Natural killer cell (primary cell): ENCODE results near the gene LSAMP. TPM values are rescaled to one million over a fixed set of nuclear protein-coding genes. Genes with fewer than 3 reads are reported as not detected.

ENCODE experiments used
- ATAC-seq, 3 donors: fragments of 150-1000 bp in 2 of 3; fragments of 200-7000 bp in 1 of 3; cut with Tn5 transposase; 1 replicate in 1 of 3; 2 replicates in 2 of 3; pipeline ENCODE4 v1.10.0; 2021; ENCODE audit warnings: mild to moderate bottlenecking in 2 of 3, moderate library complexity in 2 of 3
- DNase-seq, 2 donors: peaks; one replicate each; pipeline versions ENCODE4 v3.0.0 to v3.0.0-alpha.2; 2013 to 2021; ENCODE audit warnings: mixed read lengths in 1 of 2
- H3K27ac ChIP-seq: one replicate; pipeline ENCODE4 v1.5.1; 2013; ENCODE audit warnings: mild to moderate bottlenecking, low read length
- H3K27me3 ChIP-seq: one replicate; pipeline ENCODE4 v1.6.1; 2013; ENCODE audit warnings: low read length; ENCODE audit not compliant: control insufficient read depth, insufficient read depth
- H3K36me3 ChIP-seq: one replicate; pipeline ENCODE4 v1.6.1; 2013; ENCODE audit warnings: low read length; ENCODE audit not compliant: control insufficient read depth, insufficient read depth
- H3K4me1 ChIP-seq: one replicate; pipeline ENCODE4 v1.6.1; 2013; ENCODE audit warnings: low read length; ENCODE audit not compliant: control insufficient read depth, insufficient read depth
- H3K4me3 ChIP-seq: one replicate; pipeline ENCODE4 v1.5.1; 2013; ENCODE audit warnings: low read length
- H3K9me3 ChIP-seq: one replicate; pipeline ENCODE4 v1.6.1; 2013; ENCODE audit warnings: low read length; ENCODE audit not compliant: control insufficient read depth, insufficient read depth
- H3K27ac Mint-ChIP-seq, 2 donors: one replicate each; pipeline ENCODE4 v1.8.0; 2022; ENCODE audit warnings: mild to moderate bottlenecking in 2 of 2, mixed read lengths in 2 of 2, moderate library complexity in 1 of 2
- H3K27me3 Mint-ChIP-seq, 2 donors: one replicate each; pipeline ENCODE4 v1.8.0; 2022; ENCODE audit warnings: low read depth in 2 of 2, mixed read lengths in 2 of 2
- H3K36me3 Mint-ChIP-seq: one replicate; pipeline ENCODE4 v1.8.0; 2022; ENCODE audit warnings: mixed read lengths
- H3K4me1 Mint-ChIP-seq, 2 donors: one replicate each; pipeline ENCODE4 v1.8.0; 2022; ENCODE audit warnings: mixed read lengths in 2 of 2
- H3K4me3 Mint-ChIP-seq: one replicate; pipeline ENCODE4 v1.8.0; 2022; ENCODE audit warnings: mild to moderate bottlenecking, moderate library complexity, mixed read lengths
- H3K9me3 Mint-ChIP-seq, 2 donors: one replicate each; pipeline ENCODE4 v1.8.0; 2022; ENCODE audit warnings: mixed read lengths in 2 of 2
- CTCF ChIP-seq: fragments of 200-600 bp; IDR thresholded peaks from one replicate; pipeline ENCODE4 v1.8.0; 2022; ENCODE audit warnings: antibody characterized with exemption
- WGBS: methylation state at CpG from one replicate; pipeline ENCODE4 v1.1.7; 2013; ENCODE audit warnings: missing lambda C conversion rate; ENCODE audit not compliant: insufficient coverage; 5-methylcytosine and 5-hydroxymethylcytosine counted together
- intact Hi-C: fragments of 100-400 bp; cut with micrococcal nuclease; formaldehyde crosslinking; loops from one replicate; pipeline ENCODE4 v1.14.2; 2022
- total RNA-seq, 4 donors: library from RNA; stranded (reverse); fragments of 120-200 nt in 1 of 4; gene quantifications; one replicate each; pipeline versions ENCODE4 v1.2.3 to v1.2.4, GENCODE V29; 2013 to 2022

The LSAMP gene
- total RNA-seq, 3 donors from 2014 or later (not counting 1 experiment from before 2014, with no cell fraction given), result not detected

DNA sequence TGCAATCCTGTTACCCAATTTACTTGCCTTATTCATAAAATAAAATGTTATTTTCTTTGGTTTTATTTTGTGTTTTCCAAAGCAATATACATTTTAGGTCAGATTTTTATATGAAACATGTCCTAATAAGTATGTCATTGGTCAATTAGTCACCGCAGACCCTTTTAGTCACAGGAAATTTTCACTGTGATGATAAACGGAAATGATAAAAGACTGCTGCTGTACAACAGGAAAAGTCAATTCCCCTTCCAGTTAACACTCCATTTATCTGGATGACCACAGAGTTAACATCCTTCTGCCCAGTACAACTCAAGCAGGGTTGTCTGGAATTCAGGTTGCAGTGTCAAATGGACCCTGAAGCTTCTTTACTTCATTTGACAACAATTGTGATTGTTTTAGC, 175.2 kb downstream of the LSAMP start:
- WGBS, result 35% methylated on average over 2 of the region's 2 CpGs
- Mint-ChIP-seq H3K4me3 (no peak overlapping the region), H3K27ac (no peak overlapping the region), H3K4me1 (no peaks in the 10 kb centered on the region), H3K36me3 (no peaks in the 10 kb centered on the region), H3K9me3 (peaks cover 6 to 9% of the 10 kb centered on the region in 2 donors), H3K27me3 (no peaks in the 10 kb centered on the region)
- no peaks in the 10 kb centered on the region for H3K4me1 ChIP-seq
- no peaks in the 10 kb centered on the region for H3K27me3 ChIP-seq
- no peaks in the 10 kb centered on the region for H3K9me3 ChIP-seq
- H3K36me3 ChIP-seq, result no peaks in the 10 kb centered on the region
- DNase-seq (no peak), ATAC-seq (no peak)
- no peak for TF ChIP-seq CTCF
- intact Hi-C loops, result no loop called here
- H3K27ac ChIP-seq, result no peak overlapping the region
- H3K4me3 ChIP-seq, result no peak overlapping the region

DNA sequence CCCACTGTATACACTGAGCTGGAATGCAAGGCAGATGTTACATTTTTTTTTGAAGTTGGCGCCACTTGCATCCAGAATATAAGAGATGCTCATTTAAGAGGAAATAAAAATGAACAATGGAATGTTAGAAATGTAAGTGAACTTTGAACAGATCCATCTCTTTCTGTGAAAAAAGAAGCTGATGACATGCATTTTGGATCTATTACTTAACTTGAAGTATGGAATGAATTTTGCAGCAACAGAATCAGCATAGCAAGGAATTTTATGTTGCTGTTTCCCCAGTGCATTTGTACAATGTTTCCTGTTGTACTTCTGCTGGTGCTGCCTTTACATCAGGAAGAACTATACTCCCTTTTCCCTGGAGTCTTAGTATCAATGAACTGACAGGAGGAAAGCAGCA, 178.2 kb downstream of the LSAMP start:
- intact Hi-C loops, result no loop called here
- H3K4me1 ChIP-seq, result no peaks in the 10 kb centered on the region
- Mint-ChIP-seq H3K4me3 (no peak overlapping the region), H3K9me3 (peaks cover 0 to 5% of the 10 kb centered on the region in 2 donors), H3K36me3 (no peaks in the 10 kb centered on the region), H3K27me3 (no peaks in the 10 kb centered on the region), H3K4me1 (no peaks in the 10 kb centered on the region), H3K27ac (no peak overlapping the region)
- TF ChIP-seq CTCF, result no peak
- 88% methylated on average over 1 of the region's 1 CpG for WGBS
- H3K27me3 ChIP-seq, result no peaks in the 10 kb centered on the region
- DNase-seq (no peak), ATAC-seq (no peak)
- no peaks in the 10 kb centered on the region for H3K9me3 ChIP-seq
- H3K36me3 ChIP-seq, result no peaks in the 10 kb centered on the region
- no peak overlapping the region for H3K27ac ChIP-seq
- no peak overlapping the region for H3K4me3 ChIP-seq

- no peaks in the 10 kb centered on the region for H3K4me1 ChIP-seq
- H3K36me3 ChIP-seq, result no peaks in the 10 kb centered on the region
- no peaks in the 10 kb centered on the region for H3K27me3 ChIP-seq
- DNase-seq (no peak), ATAC-seq (no peak)
- Mint-ChIP-seq H3K27ac (no peak overlapping the region), H3K27me3 (no peaks in the 10 kb centered on the region), H3K4me3 (no peak overlapping the region), H3K36me3 (no peaks in the 10 kb centered on the region), H3K4me1 (no peaks in the 10 kb centered on the region), H3K9me3 (peaks cover 0 to 6% of the 10 kb centered on the region in 2 donors)
- H3K27ac ChIP-seq, result no peak overlapping the region
- no peak for TF ChIP-seq CTCF
- intact Hi-C loops, result no loop called here
- WGBS, result no CpG with 5 or more reads among the region's 1 CpG
- H3K9me3 ChIP-seq, result no peaks in the 10 kb centered on the region
- H3K4me3 ChIP-seq, result no peak overlapping the region
These were observed 179.2 kb downstream of the LSAMP start for GRCh38 chr3:116265976-116266584.

GRCh38 chr3:116265320-116265695, 180.0 kb downstream of the LSAMP start:
- ATAC-seq (no peak), DNase-seq (no peak)
- Mint-ChIP-seq H3K9me3 (peaks cover 0 to 8% of the 10 kb centered on the region in 2 donors), H3K27me3 (no peaks in the 10 kb centered on the region), H3K27ac (no peak overlapping the region), H3K4me3 (no peak overlapping the region), H3K36me3 (no peaks in the 10 kb centered on the region), H3K4me1 (no peaks in the 10 kb centered on the region)
- Histone ChIP-seq H3K4me3 (no peak overlapping the region), H3K4me1 (no peaks in the 10 kb centered on the region), H3K9me3 (no peaks in the 10 kb centered on the region), H3K27me3 (no peaks in the 10 kb centered on the region), H3K36me3 (no peaks in the 10 kb centered on the region), H3K27ac (no peak overlapping the region)
- 86% methylated on average over 7 of the region's 8 CpGs for WGBS
- intact Hi-C loops, result no loop called here
- no peak for TF ChIP-seq CTCF
